ENCODE results near the gene GPR3.

Gene GPR3

GRCh38 chr1:27346357-27346756 lies 46.1 kb upstream of the GPR3 start:
- Histone ChIP-seq H3K27me3 (ENCODE audit: insufficient read depth, low read depth) (no peaks in the 10 kb centered on the region), H2AFZ (ENCODE audit: low read depth) (no peak overlapping the region), H3K79me2 (ENCODE audit: insufficient read depth, low read depth) (no peaks in the 10 kb centered on the region), H3K4me1 (ENCODE audit: low read depth, poor library complexity, severe bottlenecking) (no peaks in the 10 kb centered on the region), H3K4me3 (IDR thresholded peaks at IDR 0.05; ENCODE audit: insufficient read depth, low read depth, low read length) (no peak overlapping the region), H3K4me2 (no peak overlapping the region), H3K9ac (no peak overlapping the region), H3K27ac (no peak overlapping the region), H3K36me3 (ENCODE audit: insufficient read depth) (no peaks in the 10 kb centered on the region), H4K20me1 (ENCODE audit: insufficient read depth) (no peaks in the 10 kb centered on the region)
- TF ChIP-seq CTCF (conservative IDR thresholded peaks at IDR 0.05; ENCODE audit: low read depth, low read length), result no peak

- H3K4me1 ChIP-seq (ENCODE audit: low read depth, poor library complexity, severe bottlenecking), result no peaks in the 10 kb centered on the region
- H3K27ac ChIP-seq, result no peak overlapping the region
- no peak overlapping the region for H3K9ac ChIP-seq
- no peaks in the 10 kb centered on the region for H4K20me1 ChIP-seq (ENCODE audit: insufficient read depth)
- no peak for TF ChIP-seq CTCF (conservative IDR thresholded peaks at IDR 0.05; ENCODE audit: low read depth, low read length)
- no peaks in the 10 kb centered on the region for H3K79me2 ChIP-seq (ENCODE audit: insufficient read depth, low read depth)
- H3K4me2 ChIP-seq, result no peak overlapping the region
- no peak overlapping the region for H3K4me3 ChIP-seq (IDR thresholded peaks at IDR 0.05; ENCODE audit: insufficient read depth, low read depth, low read length)
- H2AFZ ChIP-seq (ENCODE audit: low read depth), result no peak overlapping the region
- no peaks in the 10 kb centered on the region for H3K27me3 ChIP-seq (ENCODE audit: insufficient read depth, low read depth)
- H3K36me3 ChIP-seq (ENCODE audit: insufficient read depth), result no peaks in the 10 kb centered on the region
Measured at GRCh38 chr1:27346991-27347624, 45.3 kb upstream of the GPR3 start.

GRCh38 chr1:27348861-27349783 lies 43.3 kb upstream of the GPR3 start:
- Histone ChIP-seq H2AFZ (ENCODE audit: low read depth) (peak overlapping the region; percentile 22; the same call in 1 of the 2 replicates), H3K4me1 (ENCODE audit: low read depth, poor library complexity, severe bottlenecking) (no peaks in the 10 kb centered on the region), H3K27ac (no peak overlapping the region), H3K36me3 (ENCODE audit: insufficient read depth) (no peaks in the 10 kb centered on the region), H3K79me2 (ENCODE audit: insufficient read depth, low read depth) (no peaks in the 10 kb centered on the region), H3K4me2 (no peak overlapping the region), H3K27me3 (ENCODE audit: insufficient read depth, low read depth) (no peaks in the 10 kb centered on the region), H3K4me3 (IDR thresholded peaks at IDR 0.05; ENCODE audit: insufficient read depth, low read depth, low read length) (no peak overlapping the region), H3K9ac (no peak overlapping the region), H4K20me1 (ENCODE audit: insufficient read depth) (no peaks in the 10 kb centered on the region)
- no peak for TF ChIP-seq CTCF (conservative IDR thresholded peaks at IDR 0.05; ENCODE audit: low read depth, low read length)

- Histone ChIP-seq H3K27me3 (ENCODE audit: insufficient read depth, low read depth) (no peaks in the 10 kb centered on the region), H3K4me1 (ENCODE audit: low read depth, poor library complexity, severe bottlenecking) (no peaks in the 10 kb centered on the region), H3K4me2 (no peak overlapping the region), H2AFZ (ENCODE audit: low read depth) (no peak overlapping the region), H4K20me1 (ENCODE audit: insufficient read depth) (no peaks in the 10 kb centered on the region), H3K36me3 (ENCODE audit: insufficient read depth) (no peaks in the 10 kb centered on the region), H3K79me2 (ENCODE audit: insufficient read depth, low read depth) (no peaks in the 10 kb centered on the region), H3K9ac (no peak overlapping the region), H3K4me3 (IDR thresholded peaks at IDR 0.05; ENCODE audit: insufficient read depth, low read depth, low read length) (no peak overlapping the region), H3K27ac (no peak overlapping the region)
- no peak for TF ChIP-seq CTCF (conservative IDR thresholded peaks at IDR 0.05; ENCODE audit: low read depth, low read length)
Measured at GRCh38 chr1:27349784-27350662, 42.4 kb upstream of the GPR3 start.

All from KMS-11 (cell line).